GM23338 (cell line): ENCODE data around the gene KRTAP22-2. TPM values are rescaled to one million over a fixed set of nuclear protein-coding genes. Genes with fewer than 3 reads are reported as not detected.

Experiments used
- ATAC-seq: fragments of 200-7000 bp; cut with Tn5 transposase; 3 replicates; pipeline ENCODE4 v1.9.1; 2020
- DNase-seq: peaks from one replicate; pipeline ENCODE4 v3.0.0-alpha.2; 2015; ENCODE audit warnings: low spot score
- H2AFZ ChIP-seq: fragments of 200-600 bp; sonication (generic); 2 replicates; pipeline ENCODE4 v1.8.0; 2016; ENCODE audit warnings: antibody characterized with exemption, mild to moderate bottlenecking, moderate library complexity
- H3F3A ChIP-seq: fragments of 200-600 bp; sonication (generic); replicated peaks from 2 replicates; pipeline ENCODE4 v1.8.0; 2017; ENCODE audit warnings: antibody characterized with exemption, mixed run types, low read depth
- H3K27ac ChIP-seq: fragments of 200-600 bp; sonication (generic); 2 replicates; pipeline ENCODE4 v1.6.1; 2016; ENCODE audit warnings: low read depth
- H3K27me3 ChIP-seq: fragments of 200-600 bp; sonication (generic); 2 replicates; pipeline ENCODE4 v1.8.0; 2016; ENCODE audit warnings: mild to moderate bottlenecking, mixed run types, moderate library complexity; ENCODE audit not compliant: insufficient read depth
- H3K36me3 ChIP-seq: fragments of 200-600 bp; sonication (generic); 2 replicates; pipeline ENCODE4 v1.8.0; 2016; ENCODE audit warnings: mild to moderate bottlenecking; ENCODE audit not compliant: insufficient read depth
- H3K4me1 ChIP-seq: fragments of 200-600 bp; sonication (generic); 2 replicates; pipeline ENCODE4 v1.8.0; 2016; ENCODE audit warnings: mild to moderate bottlenecking, moderate library complexity; ENCODE audit not compliant: insufficient read depth
- H3K4me2 ChIP-seq: fragments of 200-600 bp; sonication (generic); 2 replicates; pipeline ENCODE4 v1.7.1; 2017; ENCODE audit warnings: mixed run types
- H3K4me3 ChIP-seq: fragments of 200-600 bp; sonication (generic); 2 replicates; pipeline ENCODE4 v1.6.1; 2016; ENCODE audit warnings: mixed run types
- H3K79me2 ChIP-seq: fragments of 200-600 bp; sonication (generic); replicated peaks from 2 replicates; pipeline ENCODE4 v1.8.0; 2017; ENCODE audit warnings: mild to moderate bottlenecking; ENCODE audit not compliant: insufficient read depth
- H3K9me2 ChIP-seq: fragments of 200-600 bp; sonication (generic); 2 replicates; pipeline ENCODE4 v1.8.0; 2017; ENCODE audit not compliant: insufficient read depth
- H4K20me1 ChIP-seq: fragments of 200-600 bp; sonication (generic); replicated peaks from 2 replicates; pipeline ENCODE4 v1.8.0; 2017; ENCODE audit warnings: mild to moderate bottlenecking; ENCODE audit not compliant: insufficient read depth
- H3K27ac Mint-ChIP-seq: 2 replicates; pipeline ENCODE4 v1.8.0; 2020; ENCODE audit warnings: inconsistent platforms, mild to moderate bottlenecking, moderate library complexity, mixed read lengths
- H3K27me3 Mint-ChIP-seq: 3 replicates; pipeline ENCODE4 v1.8.0; 2022; ENCODE audit warnings: low read depth, mild to moderate bottlenecking, moderate library complexity, mixed read lengths, inconsistent platforms; ENCODE audit not compliant: insufficient read depth, poor library complexity
- H3K36me3 Mint-ChIP-seq: 3 replicates; pipeline ENCODE4 v1.8.0; 2021; ENCODE audit warnings: low read depth, mild to moderate bottlenecking, inconsistent platforms, moderate library complexity, mixed read lengths
- H3K4me1 Mint-ChIP-seq: 3 replicates; pipeline ENCODE4 v1.8.0; 2020; ENCODE audit warnings: mild to moderate bottlenecking, inconsistent platforms, mixed read lengths
- H3K4me3 Mint-ChIP-seq: 3 replicates; pipeline ENCODE4 v1.8.0; 2021; ENCODE audit warnings: moderate library complexity, mild to moderate bottlenecking, inconsistent platforms, mixed read lengths
- H3K9me3 Mint-ChIP-seq: 3 replicates; pipeline ENCODE4 v1.8.0; 2020; ENCODE audit warnings: moderate library complexity, mild to moderate bottlenecking, inconsistent platforms, mixed read lengths
- CREB1 ChIP-seq: fragments of 250-450 bp; sonication (Bioruptor Pico); IDR thresholded peaks from 2 replicates; pipeline ENCODE4 v1.5.0; 2020; ENCODE audit warnings: low read depth, mild to moderate bottlenecking, moderate library complexity
- EZH2 ChIP-seq: fragments of 200-600 bp; sonication (generic); IDR thresholded peaks from one replicate; pipeline ENCODE4 v1.8.0; 2017; ENCODE audit warnings: antibody characterized with exemption, mild to moderate bottlenecking, low read depth; ENCODE audit not compliant: unreplicated experiment
- EZH2phosphoT487 ChIP-seq: fragments of 200-600 bp; sonication (generic); IDR thresholded peaks from one replicate; pipeline ENCODE4 v1.8.1; 2018; ENCODE audit warnings: antibody characterized with exemption; ENCODE audit not compliant: unreplicated experiment
- JUNB ChIP-seq: IDR thresholded peaks from one replicate; pipeline ENCODE4 v1.6.1; 2016; ENCODE audit warnings: antibody characterized with exemption; ENCODE audit not compliant: unreplicated experiment
- NANOG ChIP-seq: IDR thresholded peaks from 2 replicates; pipeline ENCODE4 v1.6.1; 2016; ENCODE audit warnings: antibody characterized with exemption, borderline replicate concordance
- POLR2AphosphoS5 ChIP-seq: IDR thresholded peaks from 2 replicates; pipeline ENCODE4 v1.6.1; 2016; ENCODE audit warnings: antibody characterized with exemption, low read depth
- STAT1 ChIP-seq: IDR thresholded peaks from one replicate; pipeline ENCODE4 v1.6.1; 2016; ENCODE audit warnings: antibody characterized with exemption; ENCODE audit not compliant: unreplicated experiment
- ZNF114 ChIP-seq: fragments of 250-450 bp; sonication (Bioruptor Pico); IDR thresholded peaks from 2 replicates; pipeline ENCODE4 v1.5.0; 2020; ENCODE audit warnings: mild to moderate bottlenecking, moderate library complexity
- ZNF331 ChIP-seq: fragments of 250-450 bp; sonication (Bioruptor Pico); IDR thresholded peaks from 2 replicates; pipeline ENCODE4 v1.5.0; 2020; ENCODE audit warnings: low read depth, mild to moderate bottlenecking, moderate library complexity
- polyA plus RNA-seq: library from polyadenylated mRNA; unstranded; fragments of >200 nt; fragmentation: Nextera tagmentation; extraction: Ambion mirVana; gene quantifications from 2 replicates; pipeline ENCODE4 v1.2.1, GENCODE V29; 2016
- total RNA-seq: library from RNA; depleted of rRNA; stranded (reverse); fragments of >200 nt; shearing (Covaris generic); gene quantifications from 2 replicates; pipeline ENCODE4 v1.2.3, GENCODE V29; 2014
- TF ChIP-seq, protein P1 (sequence below): fragments of 250-450 bp; sonication (Bioruptor Pico); IDR thresholded peaks from 2 replicates; pipeline ENCODE4 v1.5.0; 2020; ENCODE audit warnings: mild to moderate bottlenecking, moderate library complexity
- TF ChIP-seq, protein P2 (sequence below): IDR thresholded peaks from 2 replicates; pipeline ENCODE4 v1.6.1; 2016; ENCODE audit warnings: antibody characterized with exemption
- TF ChIP-seq, protein P3 (sequence below), 2 experiments: fragments of 200-600 bp in 1 of 2; sonication (generic) in 1 of 2; conservative IDR thresholded peaks; 2 replicates each; pipeline versions ENCODE4 v1.5.1 to v1.6.1; 2016 to 2017; ENCODE audit warnings: antibody characterized with exemption in 2 of 2, low read depth in 2 of 2, mild to moderate bottlenecking in 2 of 2, moderate library complexity in 1 of 2
- TF ChIP-seq, protein P4 (sequence below): IDR thresholded peaks from one replicate; pipeline ENCODE4 v1.6.1; 2018; ENCODE audit warnings: antibody characterized with exemption; ENCODE audit not compliant: unreplicated experiment

The KRTAP22-2 gene
- total and polyA plus RNA-seq, 2 experiments from 2014 or later: not detected

DNA sequence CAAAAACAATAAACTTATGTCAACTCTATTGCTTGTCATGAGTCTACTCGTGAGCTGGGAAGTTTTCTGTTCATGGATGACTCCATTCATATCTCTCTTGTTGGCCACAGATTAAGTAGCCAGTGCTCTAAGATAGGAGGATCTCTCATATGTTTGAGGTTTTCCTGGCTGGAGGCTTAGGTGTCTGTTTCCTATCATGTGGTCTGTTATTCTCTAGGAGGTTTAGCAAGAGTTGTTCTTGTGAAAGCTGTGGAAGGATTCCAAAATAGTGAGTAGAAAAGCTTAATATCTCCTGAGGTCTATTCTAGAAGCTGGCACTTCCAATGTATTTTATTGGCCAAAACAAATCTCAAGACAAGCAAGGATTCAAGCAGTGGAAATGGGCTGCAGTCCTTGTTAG, 39.0 kb upstream of the KRTAP22-2 start:
- Mint-ChIP-seq H3K4me1 (no peaks in the 10 kb centered on the region; the same call in 2 of the 3 replicates), H3K9me3 (peaks cover 15% of the 10 kb centered on the region), H3K27me3 (peaks cover 2% of the 10 kb centered on the region), H3K4me3 (no peak overlapping the region), H3K27ac (no peak overlapping the region), H3K36me3 (0 out of 3 replicates have a peak, but pooled peaks cover 5% of the 10 kb centered on the region)
- peaks cover 13% of the 10 kb centered on the region for H3K9me2 ChIP-seq
- H3K36me3 ChIP-seq: no peaks in the 10 kb centered on the region
- H4K20me1 ChIP-seq: no peaks in the 10 kb centered on the region
- DNase-seq (no peak), ATAC-seq (no peak)
- H3F3A ChIP-seq: no peaks in the 10 kb centered on the region
- H3K4me1 ChIP-seq: no peaks in the 10 kb centered on the region; the same call in 1 of the 2 replicates
- no peak overlapping the region for H2AFZ ChIP-seq
- H3K79me2 ChIP-seq: no peaks in the 10 kb centered on the region
- TF ChIP-seq ZNF114 (CRISPR knock-in tag) (no peak), EZH2 (no peak), CREB1 (CRISPR knock-in tag) (no peak), ZNF331 (CRISPR knock-in tag) (no peak), POLR2AphosphoS5 (no peak), NANOG (no peak), STAT1 (no peak), EZH2phosphoT487 (no peak), JUNB (no peak)
- TF ChIP-seq, protein P1, sequence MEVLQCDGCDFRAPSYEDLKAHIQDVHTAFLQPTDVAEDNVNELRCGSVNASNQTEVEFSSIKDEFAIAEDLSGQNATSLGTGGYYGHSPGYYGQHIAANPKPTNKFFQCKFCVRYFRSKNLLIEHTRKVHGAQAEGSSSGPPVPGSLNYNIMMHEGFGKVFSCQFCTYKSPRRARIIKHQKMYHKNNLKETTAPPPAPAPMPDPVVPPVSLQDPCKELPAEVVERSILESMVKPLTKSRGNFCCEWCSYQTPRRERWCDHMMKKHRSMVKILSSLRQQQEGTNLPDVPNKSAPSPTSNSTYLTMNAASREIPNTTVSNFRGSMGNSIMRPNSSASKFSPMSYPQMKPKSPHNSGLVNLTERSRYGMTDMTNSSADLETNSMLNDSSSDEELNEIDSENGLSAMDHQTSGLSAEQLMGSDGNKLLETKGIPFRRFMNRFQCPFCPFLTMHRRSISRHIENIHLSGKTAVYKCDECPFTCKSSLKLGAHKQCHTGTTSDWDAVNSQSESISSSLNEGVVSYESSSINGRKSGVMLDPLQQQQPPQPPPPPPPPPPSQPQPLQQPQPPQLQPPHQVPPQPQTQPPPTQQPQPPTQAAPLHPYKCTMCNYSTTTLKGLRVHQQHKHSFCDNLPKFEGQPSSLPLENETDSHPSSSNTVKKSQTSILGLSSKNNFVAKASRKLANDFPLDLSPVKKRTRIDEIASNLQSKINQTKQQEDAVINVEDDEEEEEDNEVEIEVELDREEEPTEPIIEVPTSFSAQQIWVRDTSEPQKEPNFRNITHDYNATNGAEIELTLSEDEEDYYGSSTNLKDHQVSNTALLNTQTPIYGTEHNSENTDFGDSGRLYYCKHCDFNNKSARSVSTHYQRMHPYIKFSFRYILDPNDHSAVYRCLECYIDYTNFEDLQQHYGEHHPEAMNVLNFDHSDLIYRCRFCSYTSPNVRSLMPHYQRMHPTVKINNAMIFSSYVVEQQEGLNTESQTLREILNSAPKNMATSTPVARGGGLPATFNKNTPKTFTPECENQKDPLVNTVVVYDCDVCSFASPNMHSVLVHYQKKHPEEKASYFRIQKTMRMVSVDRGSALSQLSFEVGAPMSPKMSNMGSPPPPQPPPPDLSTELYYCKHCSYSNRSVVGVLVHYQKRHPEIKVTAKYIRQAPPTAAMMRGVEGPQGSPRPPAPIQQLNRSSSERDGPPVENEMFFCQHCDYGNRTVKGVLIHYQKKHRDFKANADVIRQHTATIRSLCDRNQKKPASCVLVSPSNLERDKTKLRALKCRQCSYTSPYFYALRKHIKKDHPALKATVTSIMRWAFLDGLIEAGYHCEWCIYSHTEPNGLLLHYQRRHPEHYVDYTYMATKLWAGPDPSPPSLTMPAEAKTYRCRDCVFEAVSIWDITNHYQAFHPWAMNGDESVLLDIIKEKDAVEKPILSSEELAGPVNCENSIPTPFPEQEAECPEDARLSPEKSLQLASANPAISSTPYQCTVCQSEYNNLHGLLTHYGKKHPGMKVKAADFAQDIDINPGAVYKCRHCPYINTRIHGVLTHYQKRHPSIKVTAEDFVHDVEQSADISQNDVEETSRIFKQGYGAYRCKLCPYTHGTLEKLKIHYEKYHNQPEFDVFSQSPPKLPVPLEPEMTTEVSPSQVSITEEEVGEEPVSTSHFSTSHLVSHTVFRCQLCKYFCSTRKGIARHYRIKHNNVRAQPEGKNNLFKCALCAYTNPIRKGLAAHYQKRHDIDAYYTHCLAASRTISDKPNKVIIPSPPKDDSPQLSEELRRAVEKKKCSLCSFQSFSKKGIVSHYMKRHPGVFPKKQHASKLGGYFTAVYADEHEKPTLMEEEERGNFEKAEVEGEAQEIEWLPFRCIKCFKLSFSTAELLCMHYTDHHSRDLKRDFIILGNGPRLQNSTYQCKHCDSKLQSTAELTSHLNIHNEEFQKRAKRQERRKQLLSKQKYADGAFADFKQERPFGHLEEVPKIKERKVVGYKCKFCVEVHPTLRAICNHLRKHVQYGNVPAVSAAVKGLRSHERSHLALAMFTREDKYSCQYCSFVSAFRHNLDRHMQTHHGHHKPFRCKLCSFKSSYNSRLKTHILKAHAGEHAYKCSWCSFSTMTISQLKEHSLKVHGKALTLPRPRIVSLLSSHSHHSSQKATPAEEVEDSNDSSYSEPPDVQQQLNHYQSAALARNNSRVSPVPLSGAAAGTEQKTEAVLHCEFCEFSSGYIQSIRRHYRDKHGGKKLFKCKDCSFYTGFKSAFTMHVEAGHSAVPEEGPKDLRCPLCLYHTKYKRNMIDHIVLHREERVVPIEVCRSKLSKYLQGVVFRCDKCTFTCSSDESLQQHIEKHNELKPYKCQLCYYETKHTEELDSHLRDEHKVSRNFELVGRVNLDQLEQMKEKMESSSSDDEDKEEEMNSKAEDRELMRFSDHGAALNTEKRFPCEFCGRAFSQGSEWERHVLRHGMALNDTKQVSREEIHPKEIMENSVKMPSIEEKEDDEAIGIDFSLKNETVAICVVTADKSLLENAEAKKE (CRISPR knock-in tag): no peak
- TF ChIP-seq, protein P2, sequence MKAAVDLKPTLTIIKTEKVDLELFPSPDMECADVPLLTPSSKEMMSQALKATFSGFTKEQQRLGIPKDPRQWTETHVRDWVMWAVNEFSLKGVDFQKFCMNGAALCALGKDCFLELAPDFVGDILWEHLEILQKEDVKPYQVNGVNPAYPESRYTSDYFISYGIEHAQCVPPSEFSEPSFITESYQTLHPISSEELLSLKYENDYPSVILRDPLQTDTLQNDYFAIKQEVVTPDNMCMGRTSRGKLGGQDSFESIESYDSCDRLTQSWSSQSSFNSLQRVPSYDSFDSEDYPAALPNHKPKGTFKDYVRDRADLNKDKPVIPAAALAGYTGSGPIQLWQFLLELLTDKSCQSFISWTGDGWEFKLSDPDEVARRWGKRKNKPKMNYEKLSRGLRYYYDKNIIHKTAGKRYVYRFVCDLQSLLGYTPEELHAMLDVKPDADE: no peak
- TF ChIP-seq, protein P3, sequence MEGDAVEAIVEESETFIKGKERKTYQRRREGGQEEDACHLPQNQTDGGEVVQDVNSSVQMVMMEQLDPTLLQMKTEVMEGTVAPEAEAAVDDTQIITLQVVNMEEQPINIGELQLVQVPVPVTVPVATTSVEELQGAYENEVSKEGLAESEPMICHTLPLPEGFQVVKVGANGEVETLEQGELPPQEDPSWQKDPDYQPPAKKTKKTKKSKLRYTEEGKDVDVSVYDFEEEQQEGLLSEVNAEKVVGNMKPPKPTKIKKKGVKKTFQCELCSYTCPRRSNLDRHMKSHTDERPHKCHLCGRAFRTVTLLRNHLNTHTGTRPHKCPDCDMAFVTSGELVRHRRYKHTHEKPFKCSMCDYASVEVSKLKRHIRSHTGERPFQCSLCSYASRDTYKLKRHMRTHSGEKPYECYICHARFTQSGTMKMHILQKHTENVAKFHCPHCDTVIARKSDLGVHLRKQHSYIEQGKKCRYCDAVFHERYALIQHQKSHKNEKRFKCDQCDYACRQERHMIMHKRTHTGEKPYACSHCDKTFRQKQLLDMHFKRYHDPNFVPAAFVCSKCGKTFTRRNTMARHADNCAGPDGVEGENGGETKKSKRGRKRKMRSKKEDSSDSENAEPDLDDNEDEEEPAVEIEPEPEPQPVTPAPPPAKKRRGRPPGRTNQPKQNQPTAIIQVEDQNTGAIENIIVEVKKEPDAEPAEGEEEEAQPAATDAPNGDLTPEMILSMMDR (conservative IDR thresholded peaks at IDR 0.05; ENCODE audit: low read depth in 2 of 2): no peak
- TF ChIP-seq, protein P4, sequence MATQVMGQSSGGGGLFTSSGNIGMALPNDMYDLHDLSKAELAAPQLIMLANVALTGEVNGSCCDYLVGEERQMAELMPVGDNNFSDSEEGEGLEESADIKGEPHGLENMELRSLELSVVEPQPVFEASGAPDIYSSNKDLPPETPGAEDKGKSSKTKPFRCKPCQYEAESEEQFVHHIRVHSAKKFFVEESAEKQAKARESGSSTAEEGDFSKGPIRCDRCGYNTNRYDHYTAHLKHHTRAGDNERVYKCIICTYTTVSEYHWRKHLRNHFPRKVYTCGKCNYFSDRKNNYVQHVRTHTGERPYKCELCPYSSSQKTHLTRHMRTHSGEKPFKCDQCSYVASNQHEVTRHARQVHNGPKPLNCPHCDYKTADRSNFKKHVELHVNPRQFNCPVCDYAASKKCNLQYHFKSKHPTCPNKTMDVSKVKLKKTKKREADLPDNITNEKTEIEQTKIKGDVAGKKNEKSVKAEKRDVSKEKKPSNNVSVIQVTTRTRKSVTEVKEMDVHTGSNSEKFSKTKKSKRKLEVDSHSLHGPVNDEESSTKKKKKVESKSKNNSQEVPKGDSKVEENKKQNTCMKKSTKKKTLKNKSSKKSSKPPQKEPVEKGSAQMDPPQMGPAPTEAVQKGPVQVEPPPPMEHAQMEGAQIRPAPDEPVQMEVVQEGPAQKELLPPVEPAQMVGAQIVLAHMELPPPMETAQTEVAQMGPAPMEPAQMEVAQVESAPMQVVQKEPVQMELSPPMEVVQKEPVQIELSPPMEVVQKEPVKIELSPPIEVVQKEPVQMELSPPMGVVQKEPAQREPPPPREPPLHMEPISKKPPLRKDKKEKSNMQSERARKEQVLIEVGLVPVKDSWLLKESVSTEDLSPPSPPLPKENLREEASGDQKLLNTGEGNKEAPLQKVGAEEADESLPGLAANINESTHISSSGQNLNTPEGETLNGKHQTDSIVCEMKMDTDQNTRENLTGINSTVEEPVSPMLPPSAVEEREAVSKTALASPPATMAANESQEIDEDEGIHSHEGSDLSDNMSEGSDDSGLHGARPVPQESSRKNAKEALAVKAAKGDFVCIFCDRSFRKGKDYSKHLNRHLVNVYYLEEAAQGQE: no peak
- no peak overlapping the region for H3K4me2 ChIP-seq
- H3K4me3 ChIP-seq: no peak overlapping the region
- H3K27ac ChIP-seq: no peak overlapping the region
- H3K27me3 ChIP-seq: no peaks in the 10 kb centered on the region
